WI38 (cell line): Measurements from ENCODE around the gene GPR55.

Experiments used
- H3K4me3 ChIP-seq: 2 replicates; pipeline ENCODE4 v1.5.1; 2011; ENCODE audit warnings: low read depth, mild to moderate bottlenecking, control low read depth, low read length
- CTCF ChIP-seq: IDR thresholded peaks from 2 replicates; pipeline ENCODE4 v1.5.1; 2012; ENCODE audit warnings: low read depth, mild to moderate bottlenecking, control low read depth, low read length

GPR55 gene

DNA sequence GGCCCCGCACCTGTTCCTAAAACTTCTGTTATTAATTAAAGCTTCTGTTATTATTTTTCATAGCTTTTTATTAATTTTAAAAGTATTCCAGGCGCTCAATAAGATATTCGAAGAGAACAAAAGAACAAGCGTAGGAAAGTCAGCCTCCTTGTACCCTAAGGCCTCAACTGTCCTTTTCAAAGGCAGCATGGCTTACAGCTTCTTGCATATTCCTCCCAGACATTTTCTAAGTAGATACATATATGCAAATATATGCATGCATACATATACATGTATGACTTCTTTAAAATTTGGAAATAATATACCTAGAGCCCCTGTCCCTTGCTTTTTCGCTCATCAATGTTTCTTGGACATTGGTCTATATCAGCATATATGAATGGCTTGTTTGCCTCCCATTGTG, 12.3 kb downstream of the GPR55 start:
- no peak for TF ChIP-seq CTCF
- H3K4me3 ChIP-seq, result no peak overlapping the region

DNA sequence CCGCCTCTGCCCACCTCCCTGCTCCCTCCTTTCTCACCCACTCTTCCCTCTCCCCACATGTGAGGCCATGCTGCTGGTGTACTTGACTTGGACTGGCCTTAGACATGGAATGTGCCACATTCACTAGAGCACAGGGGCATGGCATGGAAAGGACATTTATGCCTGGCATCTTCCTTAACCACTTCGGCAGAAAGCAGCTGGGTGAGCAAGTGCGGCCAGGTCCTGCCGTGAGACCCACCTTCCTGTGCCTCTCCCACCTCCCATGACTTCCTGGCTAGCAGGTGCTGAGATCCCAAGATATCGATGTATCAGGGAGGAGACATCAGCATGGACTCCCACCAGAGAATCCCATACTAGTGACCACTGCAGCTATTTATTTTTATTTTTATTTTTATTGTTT, 13.0 kb downstream of the GPR55 start:
- TF ChIP-seq CTCF, result no peak

DNA sequence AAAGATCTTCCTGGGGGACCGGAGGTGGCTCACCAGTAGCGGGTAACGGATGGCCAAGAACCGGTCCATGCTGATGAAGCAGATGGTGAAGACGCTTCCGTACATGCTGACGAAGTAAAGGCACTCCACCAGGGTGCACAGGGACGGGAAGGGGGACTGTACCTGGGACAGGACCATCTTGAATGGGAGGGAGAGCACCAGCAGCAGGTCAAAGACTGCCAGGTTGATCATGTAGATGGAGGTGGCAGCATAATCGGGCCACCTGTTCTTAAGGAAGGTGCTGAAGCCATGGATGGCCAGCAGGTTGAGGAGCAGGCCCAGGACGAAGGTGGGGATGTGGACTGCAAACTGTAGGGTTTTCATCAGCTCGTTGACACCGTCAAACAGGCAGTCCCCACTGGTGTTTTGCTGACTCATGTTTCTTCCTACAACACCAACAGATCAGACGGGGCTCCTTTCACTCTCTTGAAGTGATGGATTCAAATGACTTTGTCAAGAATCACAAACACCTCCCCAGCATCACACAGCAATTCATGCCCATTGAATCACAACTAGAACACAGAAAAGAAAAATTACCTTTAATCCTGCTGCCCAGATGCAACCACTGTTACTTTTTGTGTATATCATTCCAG, 14.4 kb downstream of the GPR55 start:
- H3K4me3 ChIP-seq, result no peak overlapping the region

More for the DNA sequence above, 13.0 kb downstream of the GPR55 start:
- no peak overlapping the region for H3K4me3 ChIP-seq

DNA sequence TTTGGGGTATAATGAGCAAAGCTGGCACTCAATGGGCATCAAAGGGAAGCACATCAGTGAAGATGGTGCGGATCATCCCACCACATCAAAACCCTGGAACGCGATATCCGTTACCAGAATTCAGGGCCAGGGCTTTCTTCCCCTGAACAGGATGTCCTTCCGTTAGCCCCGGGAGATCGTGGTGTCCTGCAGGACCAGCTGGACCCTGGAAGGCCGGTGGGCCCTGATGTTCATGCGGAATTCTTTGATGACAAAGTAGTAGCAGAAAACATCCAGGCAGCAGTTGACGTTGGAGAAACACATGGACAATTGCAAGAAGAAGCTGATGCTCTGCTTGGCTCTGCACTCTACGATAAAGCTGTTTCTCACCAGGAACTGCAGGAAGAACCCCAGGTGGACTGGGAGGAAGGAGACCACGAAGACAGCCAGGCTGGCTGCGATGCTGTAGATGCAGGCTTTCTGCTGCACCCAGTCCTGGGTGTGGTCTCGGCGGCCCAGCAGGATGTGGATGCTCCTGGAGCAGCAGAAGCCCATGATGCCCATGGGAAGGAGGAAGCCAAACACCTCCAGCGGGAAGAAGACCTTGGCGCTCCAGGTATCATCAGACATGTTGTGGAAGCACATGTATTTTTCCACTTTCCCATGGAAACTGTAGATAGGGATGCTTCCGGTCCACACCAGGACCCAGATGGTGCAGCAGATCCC, 15.0 kb downstream of the GPR55 start:
- H3K4me3 ChIP-seq, result no peak overlapping the region

More for the DNA sequence above, 14.4 kb downstream of the GPR55 start:
- TF ChIP-seq CTCF, result no peak

GRCh38 chr2:230908595-230909191, 16.3 kb downstream of the GPR55 start:
- TF ChIP-seq CTCF, result no peak
- peak overlapping the region; percentile 34 for H3K4me3 ChIP-seq

More for the DNA sequence above, 15.0 kb downstream of the GPR55 start:
- no peak for TF ChIP-seq CTCF

DNA sequence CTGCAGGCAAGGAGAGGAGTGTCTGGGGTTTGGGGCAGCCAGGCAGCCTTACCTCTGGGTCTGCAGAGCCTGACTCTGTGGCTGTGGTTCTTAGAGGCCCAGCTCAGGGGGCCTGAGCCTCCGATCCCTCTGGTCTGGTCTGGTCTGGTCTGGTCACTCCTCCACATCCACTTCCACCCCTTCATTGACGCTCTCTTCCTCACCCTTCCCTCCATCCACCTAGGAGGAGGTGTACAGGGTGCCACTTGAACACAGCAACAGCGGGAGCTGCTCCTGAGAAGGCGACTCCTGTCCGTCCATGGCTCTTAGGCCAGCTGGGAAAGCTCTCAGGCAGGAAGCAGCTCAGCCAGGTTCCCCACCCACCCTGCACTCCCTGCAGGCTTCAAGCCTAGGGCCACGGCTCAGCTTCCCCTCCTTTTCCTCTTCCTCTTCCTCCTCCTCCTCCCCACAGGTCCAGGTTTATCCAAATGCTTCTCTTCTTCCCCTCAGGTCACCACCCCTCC, 16.9 kb downstream of the GPR55 start:
- H3K4me3 ChIP-seq, result peak overlapping the region; percentile 34
- no peak for TF ChIP-seq CTCF
